Measurements from ENCODE around the gene UBR7.
A peak's percentile ranks its signal among the peaks of the same experiment; 100 is the strongest.

Gene UBR7

GRCh38 chr14:93186466-93186865 is 20.6 kb upstream of the UBR7 start:
- TF ChIP-seq SUZ12 (IDR thresholded peaks at IDR 0.05; ENCODE audit: extremely low read depth, insufficient read depth, insufficient read length) (no peak), YY1 (IDR thresholded peaks at IDR 0.05; ENCODE audit: insufficient read depth, insufficient read length) (no peak), ZNF274 (IDR thresholded peaks at IDR 0.05; ENCODE audit: low read depth, low read length) (no peak)
- Histone ChIP-seq H3K4me1 (ENCODE audit: insufficient read depth, insufficient read length) (no peaks in the 10 kb centered on the region), H3K9ac (ENCODE audit: insufficient read length, low read depth) (no peak overlapping the region), H3K4me3 (ENCODE audit: insufficient read length, low read depth) (no peak overlapping the region), H3K27me3 (ENCODE audit: insufficient read depth, insufficient read length) (no peaks in the 10 kb centered on the region), H3K36me3 (ENCODE audit: insufficient read depth, insufficient read length, low read length) (peaks cover 26% of the 10 kb centered on the region), H3K9me3 (ENCODE audit: insufficient read depth, low read length) (no peaks in the 10 kb centered on the region)
- no peak for DNase-seq (ENCODE audit: low read depth, low spot score)

GRCh38 chr14:93186956-93187355 is 20.1 kb upstream of the UBR7 start:
- Histone ChIP-seq H3K9ac (ENCODE audit: insufficient read length, low read depth) (no peak overlapping the region), H3K4me3 (ENCODE audit: insufficient read length, low read depth) (no peak overlapping the region), H3K9me3 (ENCODE audit: insufficient read depth, low read length) (no peaks in the 10 kb centered on the region)

GRCh38 chr14:93195316-93195999 is 11.6 kb upstream of the UBR7 start:
- DNase-seq (ENCODE audit: low read depth, low spot score), result no peak
- no peaks in the 10 kb centered on the region for H3K9me3 ChIP-seq (ENCODE audit: insufficient read depth, low read length)
- H3K36me3 ChIP-seq (ENCODE audit: insufficient read depth, insufficient read length, low read length), result no peaks in the 10 kb centered on the region
- no peak overlapping the region for H3K4me3 ChIP-seq (ENCODE audit: insufficient read length, low read depth)
- H3K9ac ChIP-seq (ENCODE audit: insufficient read length, low read depth), result no peak overlapping the region
- TF ChIP-seq ZNF274 (IDR thresholded peaks at IDR 0.05; ENCODE audit: low read depth, low read length) (no peak), SUZ12 (IDR thresholded peaks at IDR 0.05; ENCODE audit: extremely low read depth, insufficient read depth, insufficient read length) (no peak), YY1 (IDR thresholded peaks at IDR 0.05; ENCODE audit: insufficient read depth, insufficient read length) (no peak)
- H3K4me1 ChIP-seq (ENCODE audit: insufficient read depth, insufficient read length), result no peaks in the 10 kb centered on the region
- no peaks in the 10 kb centered on the region for H3K27me3 ChIP-seq (ENCODE audit: insufficient read depth, insufficient read length)

More at GRCh38 chr14:93186956-93187355, 20.1 kb upstream of the UBR7 start:
- Histone ChIP-seq H3K27me3 (ENCODE audit: insufficient read depth, insufficient read length) (no peaks in the 10 kb centered on the region), H3K4me1 (ENCODE audit: insufficient read depth, insufficient read length) (no peaks in the 10 kb centered on the region), H3K36me3 (ENCODE audit: insufficient read depth, insufficient read length, low read length) (peaks cover 26% of the 10 kb centered on the region)
- no peak for DNase-seq (ENCODE audit: low read depth, low spot score)
- TF ChIP-seq YY1 (IDR thresholded peaks at IDR 0.05; ENCODE audit: insufficient read depth, insufficient read length) (no peak), SUZ12 (IDR thresholded peaks at IDR 0.05; ENCODE audit: extremely low read depth, insufficient read depth, insufficient read length) (no peak), ZNF274 (IDR thresholded peaks at IDR 0.05; ENCODE audit: low read depth, low read length) (no peak)

- H3K9me3 ChIP-seq (ENCODE audit: insufficient read depth, low read length), result no peaks in the 10 kb centered on the region
- DNase-seq (ENCODE audit: low read depth, low spot score), result no peak
- no peak overlapping the region for H3K9ac ChIP-seq (ENCODE audit: insufficient read length, low read depth)
- TF ChIP-seq YY1 (IDR thresholded peaks at IDR 0.05; ENCODE audit: insufficient read depth, insufficient read length), result no peak
- TF ChIP-seq ZNF274 (IDR thresholded peaks at IDR 0.05; ENCODE audit: low read depth, low read length), result no peak
- no peak for TF ChIP-seq SUZ12 (IDR thresholded peaks at IDR 0.05; ENCODE audit: extremely low read depth, insufficient read depth, insufficient read length)
- H3K4me1 ChIP-seq (ENCODE audit: insufficient read depth, insufficient read length), result no peaks in the 10 kb centered on the region
- H3K4me3 ChIP-seq (ENCODE audit: insufficient read length, low read depth), result no peak overlapping the region
- H3K36me3 ChIP-seq (ENCODE audit: insufficient read depth, insufficient read length, low read length), result peaks cover 5% of the 10 kb centered on the region
- no peaks in the 10 kb centered on the region for H3K27me3 ChIP-seq (ENCODE audit: insufficient read depth, insufficient read length)
Observed at GRCh38 chr14:93199031-93199430, 8.0 kb upstream of the UBR7 start.

- no peak for TF ChIP-seq YY1 (IDR thresholded peaks at IDR 0.05; ENCODE audit: insufficient read depth, insufficient read length)
- no peak for TF ChIP-seq ZNF274 (IDR thresholded peaks at IDR 0.05; ENCODE audit: low read depth, low read length)
- no peak for TF ChIP-seq SUZ12 (IDR thresholded peaks at IDR 0.05; ENCODE audit: extremely low read depth, insufficient read depth, insufficient read length)
- H3K4me3 ChIP-seq (ENCODE audit: insufficient read length, low read depth), result no peak overlapping the region
- H3K27me3 ChIP-seq (ENCODE audit: insufficient read depth, insufficient read length), result no peaks in the 10 kb centered on the region
- H3K4me1 ChIP-seq (ENCODE audit: insufficient read depth, insufficient read length), result no peaks in the 10 kb centered on the region
- H3K36me3 ChIP-seq (ENCODE audit: insufficient read depth, insufficient read length, low read length), result peaks cover 11% of the 10 kb centered on the region
- no peak for DNase-seq (ENCODE audit: low read depth, low spot score)
- no peak overlapping the region for H3K9ac ChIP-seq (ENCODE audit: insufficient read length, low read depth)
- no peaks in the 10 kb centered on the region for H3K9me3 ChIP-seq (ENCODE audit: insufficient read depth, low read length)
Observed at GRCh38 chr14:93200553-93200952, 6.5 kb upstream of the UBR7 start.

- no peaks in the 10 kb centered on the region for H3K4me1 ChIP-seq (ENCODE audit: insufficient read depth, insufficient read length)
- H3K9me3 ChIP-seq (ENCODE audit: insufficient read depth, low read length), result no peaks in the 10 kb centered on the region
- no peaks in the 10 kb centered on the region for H3K27me3 ChIP-seq (ENCODE audit: insufficient read depth, insufficient read length)
- H3K4me3 ChIP-seq (ENCODE audit: insufficient read length, low read depth), result no peak overlapping the region
- TF ChIP-seq YY1 (IDR thresholded peaks at IDR 0.05; ENCODE audit: insufficient read depth, insufficient read length), result no peak
- no peak for TF ChIP-seq SUZ12 (IDR thresholded peaks at IDR 0.05; ENCODE audit: extremely low read depth, insufficient read depth, insufficient read length)
- TF ChIP-seq ZNF274 (IDR thresholded peaks at IDR 0.05; ENCODE audit: low read depth, low read length), result no peak
- H3K9ac ChIP-seq (ENCODE audit: insufficient read length, low read depth), result no peak overlapping the region
- DNase-seq (ENCODE audit: low read depth, low spot score), result no peak
- peaks cover 11% of the 10 kb centered on the region for H3K36me3 ChIP-seq (ENCODE audit: insufficient read depth, insufficient read length, low read length)
Observed at GRCh38 chr14:93201155-93201704, 5.8 kb upstream of the UBR7 start.

- Histone ChIP-seq H3K27me3 (ENCODE audit: insufficient read depth, insufficient read length) (no peaks in the 10 kb centered on the region), H3K4me1 (ENCODE audit: insufficient read depth, insufficient read length) (no peaks in the 10 kb centered on the region), H3K9me3 (ENCODE audit: insufficient read depth, low read length) (no peaks in the 10 kb centered on the region), H3K36me3 (ENCODE audit: insufficient read depth, insufficient read length, low read length) (peaks cover 18% of the 10 kb centered on the region), H3K9ac (ENCODE audit: insufficient read length, low read depth) (peak overlapping the region; percentile 87), H3K4me3 (ENCODE audit: insufficient read length, low read depth) (peak overlapping the region; percentile 69)
- TF ChIP-seq SUZ12 (IDR thresholded peaks at IDR 0.05; ENCODE audit: extremely low read depth, insufficient read depth, insufficient read length) (no peak), YY1 (IDR thresholded peaks at IDR 0.05; ENCODE audit: insufficient read depth, insufficient read length) (no peak), ZNF274 (IDR thresholded peaks at IDR 0.05; ENCODE audit: low read depth, low read length) (no peak)
- DNase-seq (ENCODE audit: low read depth, low spot score), result peak; percentile 18
Observed at GRCh38 chr14:93207468-93208308, 632 bp downstream of the UBR7 start.
